Pancreas (tissue), 10 donors: ENCODE results near the gene CCM2. TPM values are rescaled to one million over a fixed set of nuclear protein-coding genes. Genes with fewer than 3 reads are reported as not detected.

Experiments
- ATAC-seq, 4 donors: fragments of 200-7000 bp; cut with Tn5 transposase; one replicate each; pipeline versions ENCODE4 v1.8.0 to v1.9.1; 2020; ENCODE audit warnings: mild to moderate bottlenecking in 4 of 4, moderate library complexity in 4 of 4
- DNase-seq, 6 donors: peaks; one replicate each; pipeline ENCODE4 v3.0.0-alpha.2; 2020
- FAIRE-seq: peaks from 2 replicates; lab custom pipeline; 2012; peaks lifted over from hg19 to GRCh38; lab: Jason Lieb, UNC
- H3K27ac ChIP-seq, 4 donors: fragments of 200-600 bp; sonication (generic); 1 replicate in 3 of 4; 2 replicates in 1 of 4; pipeline versions ENCODE4 v1.5.0 to v1.8.0; 2020
- H3K27me3 ChIP-seq, 4 donors: fragments of 200-600 bp; one replicate each; pipeline ENCODE4 v1.8.0; 2021
- H3K36me3 ChIP-seq, 3 donors: fragments of 200-600 bp; sonication (generic) in 1 of 3; one replicate each; pipeline versions ENCODE4 v1.5.0 to v1.8.0; 2020 to 2021
- H3K4me1 ChIP-seq, 3 donors: fragments of 200-600 bp; one replicate each; pipeline ENCODE4 v1.8.0; 2021
- H3K4me3 ChIP-seq, 4 donors: fragments of 200-600 bp; sonication (generic) in 2 of 4; one replicate each; pipeline versions ENCODE4 v1.5.0 to v1.8.0; 2020 to 2021
- H3K9me3 ChIP-seq, 4 donors: fragments of 200-600 bp; one replicate each; pipeline ENCODE4 v1.8.0; 2021
- WGBS, 2 donors: extraction: QIAGEN DNeasy Blood & Tissue Kit; methylation state at CpG; one replicate each; pipeline ENCODE4 v1.1.7; 2013; 5-methylcytosine and 5-hydroxymethylcytosine counted together
- intact Hi-C, 3 donors: fragments of 100-400 bp; cut with DNase I; formaldehyde crosslinking; loops; one replicate each; pipeline versions ENCODE4 v1.11.1 to v1.14.2; 2022
- polyA plus RNA-seq, 2 donors: library from polyadenylated mRNA; stranded (reverse); fragments of 200-250 nt; gene quantifications; one replicate each; pipeline ENCODE4 v1.2.3, GENCODE V29; 2013
- total RNA-seq, 6 donors: library from RNA; stranded (reverse); fragmentation: NEBNext Ultra II Directional in 4 of 6; extraction: Animal tissue kit (Norgen Biotek cat#: 25700) in 4 of 6; gene quantifications; one replicate each; pipeline versions ENCODE4 v1.2.1 to v1.2.4, GENCODE V29; 2021 to 2023
- TF ChIP-seq, protein P1 (sequence below), 4 donors: fragments of 200-600 bp; sonication (generic) in 3 of 4; IDR thresholded peaks; one replicate each; pipeline versions ENCODE4 v1.5.0 to v1.8.0; 2021; ENCODE audit warnings: antibody characterized with exemption in 4 of 4
- donor health status: healthy with polysubstance abuse.
- donor health status: DM: no; HTN: no; CAD: no; lungs with moderate emphysema.
- donor health status: DM: no; HTN: no; CAD: no.
- donor health status: control.
- donor health status: control.
- donor health status: Bipolar disorder and iron deficiency.
- donor health status: DM: yes; HTN: yes; CAD: no.
- donor health status: DM: no; HTN: no; CAD: no.
- donor health status: DM: no; HTN: no; CAD: no.
- donor health status: DM: yes; HTN: yes; CAD: no.

Gene CCM2
- total and polyA plus RNA-seq, 8 donors, result 13.4 to 33.7 (median 16.5) TPM

DNA sequence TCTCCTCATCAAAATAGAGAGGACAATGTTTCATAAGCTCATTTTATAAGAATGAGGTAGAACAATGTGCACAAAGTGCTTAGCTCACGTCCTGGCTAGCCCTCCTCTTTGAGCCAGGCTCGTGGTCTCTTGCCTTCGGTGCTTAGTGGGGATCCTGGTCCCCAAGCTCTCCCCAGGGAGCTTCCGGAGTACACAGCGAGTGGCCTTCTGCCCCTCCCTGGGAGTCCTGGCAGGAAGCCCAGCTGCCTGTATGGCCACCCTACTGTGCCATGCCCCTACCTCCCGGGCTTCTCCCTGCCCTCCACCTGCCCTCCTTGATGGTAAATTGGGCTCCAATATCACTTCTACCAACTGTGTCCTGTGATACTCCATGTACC is 22.1 kb upstream of the CCM2 start:
- Histone ChIP-seq H3K27me3 (no peaks in the 10 kb centered on the region), H3K9me3 (no peaks in the 10 kb centered on the region), H3K36me3 (peaks cover 0 to 7% (median 4%) of the 10 kb centered on the region in 3 donors), H3K27ac (no peak overlapping the region), H3K4me3 (peak overlapping the region in 1 of 4 donors; percentile 18), H3K4me1 (no peaks in the 10 kb centered on the region)
- TF ChIP-seq, protein P1, sequence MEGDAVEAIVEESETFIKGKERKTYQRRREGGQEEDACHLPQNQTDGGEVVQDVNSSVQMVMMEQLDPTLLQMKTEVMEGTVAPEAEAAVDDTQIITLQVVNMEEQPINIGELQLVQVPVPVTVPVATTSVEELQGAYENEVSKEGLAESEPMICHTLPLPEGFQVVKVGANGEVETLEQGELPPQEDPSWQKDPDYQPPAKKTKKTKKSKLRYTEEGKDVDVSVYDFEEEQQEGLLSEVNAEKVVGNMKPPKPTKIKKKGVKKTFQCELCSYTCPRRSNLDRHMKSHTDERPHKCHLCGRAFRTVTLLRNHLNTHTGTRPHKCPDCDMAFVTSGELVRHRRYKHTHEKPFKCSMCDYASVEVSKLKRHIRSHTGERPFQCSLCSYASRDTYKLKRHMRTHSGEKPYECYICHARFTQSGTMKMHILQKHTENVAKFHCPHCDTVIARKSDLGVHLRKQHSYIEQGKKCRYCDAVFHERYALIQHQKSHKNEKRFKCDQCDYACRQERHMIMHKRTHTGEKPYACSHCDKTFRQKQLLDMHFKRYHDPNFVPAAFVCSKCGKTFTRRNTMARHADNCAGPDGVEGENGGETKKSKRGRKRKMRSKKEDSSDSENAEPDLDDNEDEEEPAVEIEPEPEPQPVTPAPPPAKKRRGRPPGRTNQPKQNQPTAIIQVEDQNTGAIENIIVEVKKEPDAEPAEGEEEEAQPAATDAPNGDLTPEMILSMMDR (IDR thresholded peaks at IDR 0.05), result no peak
- DNase-seq, result peak in 2 of 6 donors; percentile 11 to 58
- WGBS, 2 donors, result 63 to 64% methylated on average over 6 of the region's 6 CpGs
- intact Hi-C loops, result loop anchor here in 1 of 3 donors (10.0 kb wide), 1 partner anchor 157 kb away; no protein-coding TSS in a partner anchor
- no peak for FAIRE-seq
- ATAC-seq, result no peak

DNA sequence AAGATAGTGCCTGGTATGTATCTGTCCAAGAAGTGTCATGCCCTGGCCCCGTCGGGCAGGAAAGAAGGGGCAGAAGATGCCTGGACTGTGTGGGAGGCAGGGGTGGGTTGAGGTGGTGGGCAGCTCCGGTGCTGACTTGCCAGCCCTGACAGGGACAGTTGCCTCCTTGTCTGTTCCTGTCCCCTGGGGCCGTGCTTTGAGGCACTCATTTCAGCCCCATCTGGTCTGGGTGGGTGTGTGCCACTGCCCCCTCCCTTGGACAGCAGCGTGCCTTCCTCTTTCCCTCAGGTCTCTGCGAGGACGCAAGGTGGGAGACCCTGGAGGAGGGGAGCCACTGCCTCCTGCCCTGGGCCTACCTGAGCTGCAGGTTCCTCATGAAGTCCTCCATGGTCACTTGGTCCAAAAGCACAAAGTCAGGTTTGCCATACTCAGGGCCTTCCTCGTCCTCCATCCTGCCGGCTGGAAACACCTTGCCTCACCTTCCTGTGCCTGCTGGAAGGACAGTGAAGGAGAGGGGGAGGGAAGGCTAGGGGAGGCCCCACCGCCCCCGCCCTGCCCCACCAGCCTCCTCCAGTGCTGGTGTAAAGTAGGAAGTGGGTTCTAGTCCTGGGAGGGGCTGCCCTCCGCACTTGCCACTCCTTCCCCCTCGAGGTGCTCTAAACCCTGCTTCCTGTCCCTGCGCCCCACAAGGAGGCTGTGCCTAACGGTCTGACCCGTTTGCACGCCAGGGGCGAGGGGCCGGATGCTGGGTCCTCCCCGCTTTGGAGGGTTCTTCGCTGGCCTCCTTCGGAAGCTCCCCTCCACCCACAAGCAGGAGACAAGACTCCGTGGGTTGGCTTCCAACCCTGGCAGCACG is 21.3 kb upstream of the CCM2 start, which contains the start of gene MYO1G:
MYO1G (minus strand) TSS at position 505 of the 856 bp plus-strand sequence; CDS start at position 451, 54 bp downstream.
- no peaks in the 10 kb centered on the region for H3K27me3 ChIP-seq
- no peaks in the 10 kb centered on the region for H3K4me1 ChIP-seq
- TF ChIP-seq, protein P1 (IDR thresholded peaks at IDR 0.05), result no peak
- peak within 1 kb of the TSS in 1 of 4 donors; percentile 42 for H3K27ac ChIP-seq
- peak in 2 of 6 donors; percentile 8 to 65 for DNase-seq
- FAIRE-seq, result no peak
- no peaks in the 10 kb centered on the region for H3K9me3 ChIP-seq
- WGBS, 2 donors, result 80 to 87% methylated on average over 22 to 24 of the region's 24 CpGs
- peaks cover 0 to 15% (median 10%) of the 10 kb centered on the region in 3 donors for H3K36me3 ChIP-seq
- intact Hi-C loops, result loop anchor here in 1 of 3 donors (10.0 kb wide), 1 partner anchor 156 kb away; no protein-coding TSS in a partner anchor
- peak within 1 kb of the TSS in 1 of 4 donors; percentile 18 for H3K4me3 ChIP-seq
- ATAC-seq, result peak in 3 of 4 donors; percentile 42 to 67 (median 48)

DNA sequence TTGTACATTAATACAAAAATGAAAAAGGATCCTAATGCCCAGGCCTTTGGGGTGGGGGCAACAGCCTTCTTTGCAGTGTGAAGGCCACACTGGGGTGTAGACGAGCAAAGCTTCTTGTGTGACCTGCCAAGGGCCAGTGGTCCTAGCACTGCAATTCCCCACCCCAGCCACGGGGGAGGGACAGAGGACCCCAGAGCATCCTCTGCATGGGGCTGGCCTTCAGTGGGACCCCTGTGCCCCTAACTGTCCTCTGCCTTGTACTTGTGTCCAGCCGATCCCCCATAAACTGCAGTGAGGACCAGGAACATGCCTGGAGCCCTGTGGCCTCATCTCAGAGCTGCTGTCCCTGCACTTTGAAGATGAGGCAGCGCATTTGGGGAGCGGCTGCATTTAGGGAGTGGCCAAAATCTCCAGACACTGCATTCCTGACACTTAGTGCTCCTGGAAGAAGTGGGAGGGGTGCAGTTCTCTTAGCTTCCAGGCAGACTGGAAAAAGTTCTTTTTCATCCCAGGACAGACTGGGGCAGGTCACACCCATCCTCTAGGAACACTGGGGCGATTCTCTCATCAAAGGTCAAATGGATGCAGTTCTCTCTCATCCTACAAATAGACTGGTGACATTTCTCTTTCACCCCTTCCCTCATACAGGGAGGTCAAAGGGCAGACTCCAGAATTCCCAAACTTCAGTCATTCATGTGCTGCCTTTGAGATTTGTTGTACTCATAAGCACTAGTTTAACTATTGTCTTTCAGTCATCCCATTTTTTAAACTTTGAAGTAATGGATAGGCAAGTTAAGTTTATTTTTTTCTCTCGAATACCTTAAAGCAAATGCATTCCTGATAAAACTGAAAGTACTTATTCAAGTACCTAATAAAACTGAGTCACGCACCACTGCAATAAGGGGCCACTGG is 20.3 kb upstream of the CCM2 start:
- Histone ChIP-seq H3K9me3 (no peaks in the 10 kb centered on the region), H3K27ac (peak overlapping the region in 1 of 4 donors; percentile 42), H3K27me3 (no peaks in the 10 kb centered on the region), H3K4me3 (no peak overlapping the region), H3K36me3 (peaks cover 0 to 22% (median 10%) of the 10 kb centered on the region in 3 donors), H3K4me1 (no peaks in the 10 kb centered on the region)
- intact Hi-C loops, result loop anchor here in 1 of 3 donors (10.0 kb wide), 1 partner anchor 155 kb away; no protein-coding TSS in a partner anchor
- ATAC-seq, result peak in 1 of 4 donors; percentile 10
- no peak for FAIRE-seq
- TF ChIP-seq, protein P1 (IDR thresholded peaks at IDR 0.05), result no peak
- peak in 2 of 6 donors; percentile 8 to 30 for DNase-seq
- WGBS, 2 donors, result 79 to 82% methylated on average over 8 of the region's 8 CpGs

DNA sequence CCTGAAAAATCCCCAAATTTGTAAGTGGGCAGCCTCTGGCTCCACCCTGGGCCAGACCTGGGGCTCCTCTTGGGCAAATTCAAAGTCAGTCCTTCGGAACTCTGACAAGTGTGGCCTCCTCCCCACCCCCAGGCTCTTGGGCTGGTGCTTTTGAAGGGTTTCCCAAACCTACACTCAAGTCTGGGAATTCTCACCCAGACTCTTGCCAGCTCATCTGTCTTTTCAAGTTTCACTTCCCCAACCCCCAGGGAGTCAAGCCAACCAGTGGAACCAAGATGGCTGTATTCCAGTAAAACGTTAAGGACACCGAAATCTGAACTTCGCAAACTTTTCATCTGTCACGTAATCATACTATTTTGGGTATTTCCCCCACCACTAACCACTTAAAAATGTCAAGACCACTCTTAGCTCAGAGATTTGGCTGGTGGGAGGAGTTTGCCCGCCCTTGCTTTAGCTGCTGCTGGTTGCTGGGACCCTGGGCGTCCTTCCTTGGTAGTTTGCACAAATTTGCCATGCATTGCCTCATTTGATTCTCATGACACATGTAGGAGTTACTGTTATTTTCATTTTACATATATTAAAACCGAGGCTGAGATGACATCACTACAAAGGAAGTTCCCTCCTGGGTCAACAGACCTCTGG is 19.5 kb upstream of the CCM2 start:
- Histone ChIP-seq H3K27ac (peak overlapping the region in 1 of 4 donors; percentile 42), H3K9me3 (no peaks in the 10 kb centered on the region), H3K27me3 (no peaks in the 10 kb centered on the region), H3K4me3 (no peak overlapping the region), H3K36me3 (peaks cover 0 to 22% (median 10%) of the 10 kb centered on the region in 3 donors), H3K4me1 (no peaks in the 10 kb centered on the region)
- DNase-seq, result no peak
- ATAC-seq, result peak in 2 of 4 donors; percentile 44 to 51
- TF ChIP-seq, protein P1 (IDR thresholded peaks at IDR 0.05), result no peak
- WGBS, 2 donors, result 68 to 71% methylated on average over 8 of the region's 8 CpGs
- intact Hi-C loops, result no loop called here
- FAIRE-seq, result no peak
